HepG2 (cell line): ENCODE measurements around the gene BCAN. TPM values are rescaled to one million over a fixed set of nuclear protein-coding genes. Genes with fewer than 3 reads are reported as not detected.
A peak's percentile ranks its signal among the peaks of the same experiment; 100 is the strongest.

Source experiments
- ATAC-seq: fragments of 200-7000 bp; cut with Tn5 transposase; 3 replicates; pipeline ENCODE4 v1.9.1; 2020; ENCODE audit warnings: mild to moderate bottlenecking, moderate library complexity
- BruUV-seq: library from RNA; stranded (reverse); fragments of 400-500 nt; replicated peaks from 2 replicates; lab custom pipeline; 2021; lab: Mats Ljungman, UMichigan
- CTCF ChIA-PET: fragments of 300-600 bp; formaldehyde crosslinking; extraction: SDS; loops from one replicate; lab custom pipeline; 2021; ENCODE audit warnings: low total read pairs, inconsistent platforms, low intra/inter-chr PET ratio; lab: Yijun Ruan, JAX
- POLR2A ChIA-PET: fragments of 350-600 bp; sonication (Branson Sonifier 250); formaldehyde crosslinking; loops from one replicate; lab custom pipeline; 2020; ENCODE audit warnings: antibody characterized with exemption, inconsistent platforms; lab: Yijun Ruan, JAX
- DNase-seq: peaks from one replicate; pipeline ENCODE4 v3.0.0-alpha.2; 2015; ENCODE audit warnings: low spot score
- FAIRE-seq: peaks from 3 replicates; lab custom pipeline; 2011; peaks lifted over from hg19 to GRCh38; lab: Jason Lieb, UNC
- H2AFZ ChIP-seq: one replicate; pipeline ENCODE4 v1.6.1; 2011; ENCODE audit warnings: low read length, inconsistent platforms
- H3K27ac ChIP-seq: fragments of 300-600 bp; 3 replicates; pipeline ENCODE4 v1.8.0; 2011; ENCODE audit warnings: mixed run types, mild to moderate bottlenecking, mixed read lengths, low read length, inconsistent platforms; ENCODE audit not compliant: insufficient read depth; ENCODE audit errors: extremely low read length
- H3K27me3 ChIP-seq, 2 experiments: fragments of 200-600 bp in 1 of 2; 2 replicates in 1 of 2; 3 replicates in 1 of 2; pipeline versions ENCODE4 v1.6.0 to v1.8.0; 2011; ENCODE audit warnings: low read length in 2 of 2, mild to moderate bottlenecking in 2 of 2, moderate library complexity in 2 of 2, inconsistent platforms in 1 of 2; ENCODE audit not compliant: insufficient read depth in 2 of 2, control insufficient read depth in 1 of 2
- H3K36me3 ChIP-seq, 2 experiments: fragments of 200-600 bp in 1 of 2; replicated peaks in 1 of 2; 2 replicates in 1 of 2; 3 replicates in 1 of 2; pipeline versions ENCODE4 v1.5.1 to v1.8.0; 2011; ENCODE audit warnings: low read length in 2 of 2, inconsistent platforms in 1 of 2; ENCODE audit not compliant: insufficient read depth in 2 of 2, control insufficient read depth in 1 of 2
- H3K4me1 ChIP-seq: 2 replicates; pipeline ENCODE4 v1.5.1; 2012; ENCODE audit warnings: low read length, inconsistent platforms; ENCODE audit not compliant: insufficient read depth
- H3K4me2 ChIP-seq: 2 replicates; pipeline ENCODE4 v1.6.0; 2011; ENCODE audit warnings: low read depth, low read length, inconsistent platforms
- H3K4me3 ChIP-seq, 3 experiments: fragments of 200-600 bp in 1 of 3; sonication (generic), shearing (Covaris generic) in 1 of 3; replicated peaks in 1 of 3; 2 replicates each; pipeline ENCODE4 v1.5.1; 2011 to 2016; ENCODE audit warnings: low read length in 3 of 3, inconsistent platforms in 2 of 3, low read depth in 2 of 3, mild to moderate bottlenecking in 2 of 3, control low read depth in 1 of 3, mixed read lengths in 1 of 3; ENCODE audit not compliant: insufficient read depth in 1 of 3
- H3K79me2 ChIP-seq: one replicate; pipeline ENCODE4 v1.6.1; 2011; ENCODE audit warnings: low read length, inconsistent platforms; ENCODE audit not compliant: insufficient read depth
- H3K9ac ChIP-seq: 2 replicates; pipeline ENCODE4 v1.6.0; 2011; ENCODE audit warnings: mild to moderate bottlenecking, low read depth, low read length, inconsistent platforms; ENCODE audit not compliant: insufficient read depth
- H3K9me3 ChIP-seq: 2 replicates; pipeline ENCODE4 v1.5.1; 2012; ENCODE audit warnings: mild to moderate bottlenecking, low read length
- H4K20me1 ChIP-seq: 2 replicates; pipeline ENCODE4 v1.6.0; 2011; ENCODE audit warnings: inconsistent platforms, mild to moderate bottlenecking, low read length, moderate library complexity; ENCODE audit not compliant: insufficient read depth
- ARID2 ChIP-seq: sonication (generic); formaldehyde crosslinking; IDR thresholded peaks from 2 replicates; pipeline ENCODE4 v1.8.1; 2022; ENCODE audit warnings: mild to moderate bottlenecking, missing genetic modification reagents, borderline replicate concordance
- CC2D1A ChIP-seq: sonication (generic); formaldehyde crosslinking; IDR thresholded peaks from 2 replicates; pipeline ENCODE4 v1.8.1; 2023; ENCODE audit warnings: mild to moderate bottlenecking, missing genetic modification reagents
- HCFC1 ChIP-seq: fragments of 150-350 bp; IDR thresholded peaks from 2 replicates; pipeline ENCODE4 v1.6.1; 2014; ENCODE audit warnings: low read depth, low read length
- HOXA5 ChIP-seq: sonication (generic); formaldehyde crosslinking; IDR thresholded peaks from 2 replicates; pipeline ENCODE4 v1.4.0; 2020; ENCODE audit warnings: missing genetic modification reagents
- NR2C2 ChIP-seq: sonication (generic); formaldehyde crosslinking; IDR thresholded peaks from 2 replicates; pipeline ENCODE4 v1.4.0; 2020; ENCODE audit warnings: missing genetic modification reagents, mild to moderate bottlenecking, moderate library complexity, borderline replicate concordance
- REL ChIP-seq: sonication (generic); formaldehyde crosslinking; conservative IDR thresholded peaks from 2 replicates; pipeline ENCODE4 v1.8.0; 2022; ENCODE audit warnings: mild to moderate bottlenecking, missing genetic modification reagents, moderate library complexity
- REXO4 ChIP-seq: sonication (generic); formaldehyde crosslinking; IDR thresholded peaks from 2 replicates; pipeline ENCODE4 v1.8.0; 2022; ENCODE audit warnings: missing genetic modification reagents, mild to moderate bottlenecking, borderline replicate concordance
- SMAD3 ChIP-seq: sonication (generic); formaldehyde crosslinking; IDR thresholded peaks from 2 replicates; pipeline ENCODE4 v1.4.0; 2020; ENCODE audit warnings: missing genetic modification reagents
- XRCC5 ChIP-seq: fragments of 200-400 bp; formaldehyde crosslinking; optimal IDR thresholded peaks from 2 replicates; pipeline ENCODE3; 2017; ENCODE audit warnings: mild to moderate bottlenecking, low read length
- ZBTB42 ChIP-seq: sonication (generic); formaldehyde crosslinking; IDR thresholded peaks from 2 replicates; pipeline ENCODE4 v1.5.0; 2020; ENCODE audit warnings: mild to moderate bottlenecking, missing genetic modification reagents
- ZBTB8A ChIP-seq: sonication (generic); formaldehyde crosslinking; IDR thresholded peaks from 2 replicates; pipeline ENCODE4 v1.4.0; 2020; ENCODE audit warnings: mild to moderate bottlenecking, low read depth, missing genetic modification reagents, borderline replicate concordance
- ZMYM3 ChIP-seq: sonication (generic); formaldehyde crosslinking; IDR thresholded peaks from 2 replicates; pipeline ENCODE4 v1.5.1; 2020; ENCODE audit warnings: mild to moderate bottlenecking, missing genetic modification reagents
- ZNF101 ChIP-seq: sonication (generic); formaldehyde crosslinking; IDR thresholded peaks from 2 replicates; pipeline ENCODE4 v1.4.0; 2020; ENCODE audit warnings: mild to moderate bottlenecking, low read depth, missing genetic modification reagents, borderline replicate concordance
- ZNF280B ChIP-seq: sonication (generic); formaldehyde crosslinking; IDR thresholded peaks from 2 replicates; pipeline ENCODE4 v1.5.0; 2020; ENCODE audit warnings: missing genetic modification reagents, mild to moderate bottlenecking, borderline replicate concordance
- ZNF343 ChIP-seq: sonication (generic); formaldehyde crosslinking; IDR thresholded peaks from 2 replicates; pipeline ENCODE4 v1.4.0; 2020; ENCODE audit warnings: mild to moderate bottlenecking, missing genetic modification reagents
- ZNF605 ChIP-seq: sonication (generic); formaldehyde crosslinking; IDR thresholded peaks from 2 replicates; pipeline ENCODE4 v1.8.0; 2022; ENCODE audit warnings: mild to moderate bottlenecking, missing genetic modification reagents
- ZNF704 ChIP-seq: sonication (generic); formaldehyde crosslinking; IDR thresholded peaks from 2 replicates; pipeline ENCODE4 v1.8.1; 2023; ENCODE audit warnings: mild to moderate bottlenecking, inconsistent platforms, moderate library complexity, missing genetic modification reagents, borderline replicate concordance
- ZSCAN25 ChIP-seq: sonication (generic); formaldehyde crosslinking; IDR thresholded peaks from 2 replicates; pipeline ENCODE4 v1.8.0; 2022; ENCODE audit warnings: mild to moderate bottlenecking, missing genetic modification reagents
- ZSCAN30 ChIP-seq: sonication (generic); formaldehyde crosslinking; IDR thresholded peaks from 2 replicates; pipeline ENCODE4 v1.5.0; 2020; ENCODE audit warnings: mild to moderate bottlenecking, missing genetic modification reagents
- WGBS: methylation state at CpG from one replicate; pipeline ENCODE4 v1.1.6; 2017; ENCODE audit warnings: low lambda C conversion rate; 5-methylcytosine and 5-hydroxymethylcytosine counted together
- in situ Hi-C: cut with HindIII; loops from 2 replicates; pipeline ENCODE4 v1.10.0; 2017; ENCODE audit warnings: low pct_unique_long_range_greater_than_20kb; ENCODE audit not compliant: extremely low pct_ligation_motif_present
- intact Hi-C: fragments of 100-400 bp; cut with micrococcal nuclease; formaldehyde crosslinking; loops from one replicate; pipeline ENCODE4 v1.10.0; 2022; ENCODE audit not compliant: unreplicated experiment
- polyA plus RNA-seq, 8 experiments: library from polyadenylated mRNA; depleted of rRNA in 3 of 8; stranded (reverse) in 7 of 8; unstranded in 1 of 8; fragments of >200 nt; fragmentation: Illumina TruSeq in 4 of 8; extraction: Trizol in 4 of 8; gene quantifications; 2 replicates each; pipeline versions ENCODE4 v1.2.1 to v1.2.3, GENCODE V29; 2011 to 2016; ENCODE audit warnings: low read depth in 4 of 8, missing spikeins in 1 of 8, mixed read lengths in 1 of 8; ENCODE audit not compliant: insufficient read depth in 1 of 8
- total RNA-seq, 5 experiments: library from RNA; depleted of rRNA; stranded (reverse); fragments of >200 nt; fragmentation: Illumina TruSeq; extraction: Trizol; gene quantifications; 2 replicates each; pipeline ENCODE4 v1.2.3, GENCODE V29; 2016; ENCODE audit warnings: low read depth in 1 of 5

BCAN gene
- total and polyA plus RNA-seq, 2 of the 13 experiments (the other 11 are each of a cell fraction or from before 2014, with no cell fraction given): not detected

- TF ChIP-seq ZSCAN30 (CRISPR knock-in tag): no peak
- no peak for TF ChIP-seq SMAD3
- TF ChIP-seq ZSCAN25 (CRISPR knock-in tag): no peak
- no peak for TF ChIP-seq ZNF280B (CRISPR knock-in tag)
- no peak for TF ChIP-seq ZMYM3 (CRISPR knock-in tag)
- no peak for TF ChIP-seq REXO4
- no peak for TF ChIP-seq CC2D1A (CRISPR knock-in tag)
These were observed 42.1 kb upstream of the BCAN start (continued) for GRCh38 chr1:156599811-156600210.

GRCh38 chr1:156600733-156601121, 41.2 kb upstream of the BCAN start:
- Histone ChIP-seq H3K79me2 (peaks cover 19% of the 10 kb centered on the region), H3K36me3 (peaks cover 7 to 29% of the 10 kb centered on the region in 2 experiments; a peak in 4 of 5 replicates), H4K20me1 (no peaks in the 10 kb centered on the region), H3K9me3 (no peaks in the 10 kb centered on the region), H3K4me1 (peaks cover 27% of the 10 kb centered on the region), H3K27me3 (no peaks in the 10 kb centered on the region), H3K9ac (peak overlapping the region; percentile 86), H3K27ac (peak overlapping the region; percentile 80), H3K4me2 (peak overlapping the region; percentile 92), H3K4me3 (peak overlapping the region; percentile 84 to 94 (median 85)), H2AFZ (peak overlapping the region; percentile 69)
- no peak for FAIRE-seq
- no peak for DNase-seq
- POLR2A ChIA-PET: interaction anchor here (0.8 to 2.2 kb wide), 3 partner anchors 9 to 143 kb away, joined by 3 to 36 read pairs (median 4); partner anchors contain the start of gene NAXE
- CTCF ChIA-PET: no interaction called here
- intact Hi-C loops (no loop called here), in situ Hi-C loops (no loop called here)
- ATAC-seq: peak; percentile 16
- under 1% methylated on average over 13 of the region's 13 CpGs for WGBS
- TF ChIP-seq ARID2 (peak; percentile 57; the same call in 1 of the 2 replicates), HOXA5 (CRISPR knock-in tag) (0 out of 2 replicates have a peak, but pooled peaks have one; percentile 10), XRCC5 (no peak), NR2C2 (CRISPR knock-in tag) (0 out of 2 replicates have a peak, but pooled peaks have one; percentile 1), ZNF101 (CRISPR knock-in tag) (0 out of 2 replicates have a peak, but pooled peaks have one; percentile 10), HCFC1 (no peak), ZNF605 (CRISPR knock-in tag) (no peak), ZBTB8A (CRISPR knock-in tag) (peak; percentile 45; the same call in 1 of the 2 replicates), ZNF704 (CRISPR knock-in tag) (0 out of 2 replicates have a peak, but pooled peaks have one; percentile 10), ZNF343 (CRISPR knock-in tag) (peak; percentile 15; the same call in 1 of the 2 replicates), REL (CRISPR knock-in tag) (0 out of 2 replicates have a peak, but pooled peaks have one; percentile 48), ZBTB42 (CRISPR knock-in tag) (peak; percentile 42; the same call in 1 of the 2 replicates)
- TSS peak; percentile 81 for BruUV-seq
